Liver (tissue), 3 donors: Measurements from ENCODE around the gene HOXC6.

Experiments
- ATF3 ChIP-seq: IDR thresholded peaks from 2 replicates; pipeline ENCODE4 v1.6.1; 2016; ENCODE audit warnings: antibody characterized with exemption
- CTCF ChIP-seq: fragments of 150-350 bp; IDR thresholded peaks from 2 replicates; pipeline ENCODE4 v1.5.1; 2017; ENCODE audit warnings: improper control_type of control experiment, low read depth, low read length; ENCODE audit not compliant: missing input control
- FOXA1 ChIP-seq: IDR thresholded peaks from 2 replicates; pipeline ENCODE4 v1.6.1; 2016; ENCODE audit warnings: antibody characterized with exemption
- GABPA ChIP-seq, 2 donors: IDR thresholded peaks in 1 of 2; conservative IDR thresholded peaks in 1 of 2; 2 replicates each; pipeline ENCODE4 v1.6.1; 2016; ENCODE audit warnings: antibody characterized with exemption in 2 of 2, mild to moderate bottlenecking in 1 of 2, moderate library complexity in 1 of 2
- REST ChIP-seq: IDR thresholded peaks from 2 replicates; pipeline ENCODE4 v1.6.1; 2016; ENCODE audit warnings: antibody characterized with exemption, mild to moderate bottlenecking
- TAF1 ChIP-seq: conservative IDR thresholded peaks from 2 replicates; pipeline ENCODE4 v1.6.1; 2016; ENCODE audit warnings: antibody characterized with exemption, mild to moderate bottlenecking
- YY1 ChIP-seq: IDR thresholded peaks from 2 replicates; pipeline ENCODE4 v1.6.1; 2016; ENCODE audit warnings: antibody characterized with exemption, mild to moderate bottlenecking
- ZBTB33 ChIP-seq: IDR thresholded peaks from 2 replicates; pipeline ENCODE4 v1.6.1; 2016; ENCODE audit warnings: antibody characterized with exemption
- donor health status: healthy.
- donor health status: healthy.

- TF ChIP-seq FOXA1 = no peak
- no peak for TF ChIP-seq REST
- TF ChIP-seq CTCF = no peak
- TF ChIP-seq YY1 = no peak
- no peak for TF ChIP-seq TAF1
- TF ChIP-seq ZBTB33 = no peak
- no peak for TF ChIP-seq GABPA (IDR thresholded peaks at IDR 0.05 in 1 of 2, conservative IDR thresholded peaks at IDR 0.05 in 1 of 2)
- TF ChIP-seq ATF3 = no peak
Measured at GRCh38 chr12:54051026-54051842, 23.0 kb downstream of the HOXC6 start.
